ENCODE results near the gene OR1F1. TPM values are rescaled to one million over a fixed set of nuclear protein-coding genes. Genes with fewer than 3 reads are reported as not detected.

The OR1F1 gene
- total RNA-seq, 1 experiment from 2014 or later, result not detected

- DNase-seq (ENCODE audit: low spot score), result no peak
- in situ Hi-C loops (cut with HindIII; ENCODE audit: low sequenced_read_pairs), result no loop called here
Observed at GRCh38 chr16:3235856-3236669, 48.1 kb downstream of the OR1F1 start.

- in situ Hi-C loops (cut with HindIII; ENCODE audit: low sequenced_read_pairs), result no loop called here
- DNase-seq (ENCODE audit: low spot score), result no peak
Observed at GRCh38 chr16:3241761-3242160, 53.8 kb downstream of the OR1F1 start.

- no peak for DNase-seq (ENCODE audit: low spot score)
- in situ Hi-C loops (cut with HindIII; ENCODE audit: low sequenced_read_pairs), result no loop called here
Observed at GRCh38 chr16:3242709-3243108, 54.7 kb downstream of the OR1F1 start.

GRCh38 chr16:3243882-3244281, 55.9 kb downstream of the OR1F1 start:
- in situ Hi-C loops (cut with HindIII; ENCODE audit: low sequenced_read_pairs), result no loop called here

GRCh38 chr16:3246002-3246401, 58.0 kb downstream of the OR1F1 start:
- no peak for DNase-seq (ENCODE audit: low spot score)
- in situ Hi-C loops (cut with HindIII; ENCODE audit: low sequenced_read_pairs), result no loop called here

More at GRCh38 chr16:3243882-3244281, 55.9 kb downstream of the OR1F1 start:
- DNase-seq (ENCODE audit: low spot score), result no peak

- DNase-seq (ENCODE audit: low spot score), result no peak
- in situ Hi-C loops (cut with HindIII; ENCODE audit: low sequenced_read_pairs), result no loop called here
Observed at GRCh38 chr16:3246876-3247275, 58.9 kb downstream of the OR1F1 start.

- DNase-seq (ENCODE audit: low spot score), result no peak
- in situ Hi-C loops (cut with HindIII; ENCODE audit: low sequenced_read_pairs), result no loop called here
Observed at GRCh38 chr16:3248596-3248995, 60.6 kb downstream of the OR1F1 start.

GRCh38 chr16:3249020-3249419, 61.0 kb downstream of the OR1F1 start:
- DNase-seq (ENCODE audit: low spot score), result no peak

GRCh38 chr16:3249451-3249850, 61.4 kb downstream of the OR1F1 start:
- in situ Hi-C loops (cut with HindIII; ENCODE audit: low sequenced_read_pairs), result no loop called here
- DNase-seq (ENCODE audit: low spot score), result no peak

More at GRCh38 chr16:3249020-3249419, 61.0 kb downstream of the OR1F1 start:
- in situ Hi-C loops (cut with HindIII; ENCODE audit: low sequenced_read_pairs), result no loop called here

GRCh38 chr16:3252967-3253366, 65.0 kb downstream of the OR1F1 start:
- no peak for DNase-seq (ENCODE audit: low spot score)
- in situ Hi-C loops (cut with HindIII; ENCODE audit: low sequenced_read_pairs), result no loop called here

- in situ Hi-C loops (cut with HindIII; ENCODE audit: low sequenced_read_pairs), result no loop called here
- DNase-seq (ENCODE audit: low spot score), result no peak
Observed at GRCh38 chr16:3254309-3254708, 66.3 kb downstream of the OR1F1 start.

Other genes with a start within 250 kb of the OR1F1 start
- gene KREMEN2, start 223.9 kb upstream of the OR1F1 start, total RNA-seq (2014; rRNA removed; shearing (Covaris generic)), result 64.8 and 80.7 TPM in 2 replicates
- gene PAQR4, start 218.9 kb upstream of the OR1F1 start, total RNA-seq (2014; rRNA removed; shearing (Covaris generic)), result 29.0 and 43.4 TPM in 2 replicates
- 9.3 and 19.0 TPM in 2 replicates for gene PKMYT1, start 207.8 kb upstream of the OR1F1 start, total RNA-seq (2014; rRNA removed; shearing (Covaris generic))
- not detected in 2 replicates for gene CLDN9, start 175.3 kb upstream of the OR1F1 start, total RNA-seq (2014; rRNA removed; shearing (Covaris generic))
- 1.7 and 2.7 TPM in 2 replicates for gene CLDN6, start 170.0 kb upstream of the OR1F1 start, total RNA-seq (2014; rRNA removed; shearing (Covaris generic))
- gene TNFRSF12A, start 167.8 kb upstream of the OR1F1 start, total RNA-seq (2014; rRNA removed; shearing (Covaris generic)), result 128 and 129 TPM in 2 replicates
- gene HCFC1R1, start 164.3 kb upstream of the OR1F1 start, total RNA-seq (2014; rRNA removed; shearing (Covaris generic)), result 55.9 and 59.3 TPM in 2 replicates
- 106 and 120 TPM in 2 replicates for gene THOC6, start 164.2 kb upstream of the OR1F1 start, total RNA-seq (2014; rRNA removed; shearing (Covaris generic))
- 1.1 and 1.2 TPM in 2 replicates for gene BICDL2, start 151.3 kb upstream of the OR1F1 start, total RNA-seq (2014; rRNA removed; shearing (Covaris generic))
- 0.95 and 2.9 TPM in 2 replicates for gene MMP25, start 141.6 kb upstream of the OR1F1 start, total RNA-seq (2014; rRNA removed; shearing (Covaris generic))
- gene IL32, start 122.6 kb upstream of the OR1F1 start, total RNA-seq (2014; rRNA removed; shearing (Covaris generic)), result 17.4 and 22.8 TPM in 2 replicates
- gene ZSCAN10, start 88.9 kb upstream of the OR1F1 start, total RNA-seq (2014; rRNA removed; shearing (Covaris generic)), result 11.2 and 17.3 TPM in 2 replicates
- gene ZNF205, start 75.6 kb upstream of the OR1F1 start, total RNA-seq (2014; rRNA removed; shearing (Covaris generic)), result 21.3 and 27.6 TPM in 2 replicates
- 0.31 and 0.61 TPM in 2 replicates for gene ZNF213, start 53.2 kb upstream of the OR1F1 start, total RNA-seq (2014; rRNA removed; shearing (Covaris generic))
- 9.8 and 10.1 TPM in 2 replicates for gene ZNF200, start 47.0 kb downstream of the OR1F1 start, total RNA-seq (2014; rRNA removed; shearing (Covaris generic))
- not detected in 2 replicates for gene MEFV, start 68.4 kb downstream of the OR1F1 start, total RNA-seq (2014; rRNA removed; shearing (Covaris generic))
- 87.5 and 117 TPM in 2 replicates for gene ZNF263, start 95.3 kb downstream of the OR1F1 start, total RNA-seq (2014; rRNA removed; shearing (Covaris generic))
- gene TIGD7, start 117.2 kb downstream of the OR1F1 start, total RNA-seq (2014; rRNA removed; shearing (Covaris generic)), result 6.5 and 11.8 TPM in 2 replicates
- 23.0 and 25.4 TPM in 2 replicates for gene ZNF75A, start 117.3 kb downstream of the OR1F1 start, total RNA-seq (2014; rRNA removed; shearing (Covaris generic))
- gene OR2C1, start 167.7 kb downstream of the OR1F1 start, total RNA-seq (2014; rRNA removed; shearing (Covaris generic)), result not detected in 2 replicates
- 30.4 and 31.3 TPM in 2 replicates for gene ZSCAN32, start 212.8 kb downstream of the OR1F1 start, total RNA-seq (2014; rRNA removed; shearing (Covaris generic))
- gene ZNF174, start 213.0 kb downstream of the OR1F1 start, total RNA-seq (2014; rRNA removed; shearing (Covaris generic)), result 20.0 and 26.6 TPM in 2 replicates